Neural crest cell (in vitro differentiated cells): ENCODE measurements around the gene DYRK4. TPM values are rescaled to one million over a fixed set of nuclear protein-coding genes. Genes with fewer than 3 reads are reported as not detected.

Experiments
- DNase-seq: peaks from one replicate; pipeline ENCODE4 v3.0.0; 2021; ENCODE audit warnings: low read depth, mixed read lengths, low spot score
- H3K27ac Mint-ChIP-seq: one replicate; pipeline ENCODE4 v1.8.0; 2021; ENCODE audit warnings: mild to moderate bottlenecking, mixed read lengths; ENCODE audit not compliant: unreplicated experiment
- H3K27me3 Mint-ChIP-seq: 2 replicates; pipeline ENCODE4 v1.8.0; 2021; ENCODE audit warnings: low read depth, mild to moderate bottlenecking, mixed read lengths
- H3K36me3 Mint-ChIP-seq: 2 replicates; pipeline ENCODE4 v1.8.0; 2021; ENCODE audit warnings: low read depth, mild to moderate bottlenecking, mixed read lengths
- H3K4me1 Mint-ChIP-seq: 2 replicates; pipeline ENCODE4 v1.8.0; 2021; ENCODE audit warnings: mixed read lengths
- H3K4me3 Mint-ChIP-seq: one replicate; pipeline ENCODE4 v1.8.0; 2021; ENCODE audit warnings: mild to moderate bottlenecking, mixed read lengths
- H3K9me3 Mint-ChIP-seq: 2 replicates; pipeline ENCODE4 v1.8.0; 2021; ENCODE audit warnings: mixed read lengths
- CTCF ChIP-seq: fragments of 200-600 bp; sonication (generic); conservative IDR thresholded peaks from 2 replicates; pipeline ENCODE4 v1.5.0; 2021; ENCODE audit warnings: antibody characterized with exemption, mild to moderate bottlenecking
- total RNA-seq: library from RNA; stranded (reverse); gene quantifications from 2 replicates; pipeline ENCODE4 v1.2.1, GENCODE V29; 2021

The DYRK4 gene
- total RNA-seq, 1 donor from 2014 or later, result 44.9 TPM

- Mint-ChIP-seq H3K36me3 (no peaks in the 10 kb centered on the region), H3K27me3 (no peaks in the 10 kb centered on the region), H3K4me1 (peaks cover 22% of the 10 kb centered on the region), H3K4me3 (no peak overlapping the region), H3K9me3 (no peaks in the 10 kb centered on the region), H3K27ac (no peak overlapping the region)
- DNase-seq, result no peak
- TF ChIP-seq CTCF, result no peak
These were observed 18.3 kb downstream of the DYRK4 start for GRCh38 chr12:4580281-4580688.

- no peak for DNase-seq
- no peak overlapping the region for H3K27ac Mint-ChIP-seq
These were observed 22.3 kb downstream of the DYRK4 start for GRCh38 chr12:4584281-4584680.

GRCh38 chr12:4584896-4585295 lies 22.9 kb downstream of the DYRK4 start:
- no peak overlapping the region for H3K4me3 Mint-ChIP-seq
- peaks cover 2% of the 10 kb centered on the region for H3K36me3 Mint-ChIP-seq
- DNase-seq, result no peak
- TF ChIP-seq CTCF, result no peak
- H3K27me3 Mint-ChIP-seq, result no peaks in the 10 kb centered on the region
- no peak overlapping the region for H3K27ac Mint-ChIP-seq
- peaks cover 18% of the 10 kb centered on the region for H3K4me1 Mint-ChIP-seq
- H3K9me3 Mint-ChIP-seq, result peaks cover 5% of the 10 kb centered on the region

More at GRCh38 chr12:4584281-4584680, 22.3 kb downstream of the DYRK4 start:
- Mint-ChIP-seq H3K9me3 (peaks cover under 1% of the 10 kb centered on the region), H3K4me3 (no peak overlapping the region), H3K4me1 (peaks cover 24% of the 10 kb centered on the region), H3K27me3 (no peaks in the 10 kb centered on the region), H3K36me3 (no peaks in the 10 kb centered on the region)
- no peak for TF ChIP-seq CTCF

GRCh38 chr12:4586500-4586899 lies 24.5 kb downstream of the DYRK4 start:
- Mint-ChIP-seq H3K27me3 (no peaks in the 10 kb centered on the region), H3K4me3 (no peak overlapping the region), H3K4me1 (peaks cover 7% of the 10 kb centered on the region), H3K36me3 (peaks cover 2% of the 10 kb centered on the region), H3K9me3 (peaks cover 5% of the 10 kb centered on the region), H3K27ac (peak overlapping the region; percentile 20)
- DNase-seq, result no peak
- no peak for TF ChIP-seq CTCF

GRCh38 chr12:4587108-4587507 lies 25.1 kb downstream of the DYRK4 start:
- no peak for TF ChIP-seq CTCF
- H3K4me3 Mint-ChIP-seq, result no peak overlapping the region
- peaks cover 2% of the 10 kb centered on the region for H3K36me3 Mint-ChIP-seq
- no peaks in the 10 kb centered on the region for H3K27me3 Mint-ChIP-seq
- H3K9me3 Mint-ChIP-seq, result peaks cover 5% of the 10 kb centered on the region
- H3K4me1 Mint-ChIP-seq, result peaks cover 7% of the 10 kb centered on the region
- DNase-seq, result no peak
- no peak overlapping the region for H3K27ac Mint-ChIP-seq

- peaks cover 5% of the 10 kb centered on the region for H3K9me3 Mint-ChIP-seq
- H3K4me1 Mint-ChIP-seq, result peaks cover 14% of the 10 kb centered on the region
- peaks cover 2% of the 10 kb centered on the region for H3K36me3 Mint-ChIP-seq
- no peaks in the 10 kb centered on the region for H3K27me3 Mint-ChIP-seq
- H3K4me3 Mint-ChIP-seq, result no peak overlapping the region
- no peak overlapping the region for H3K27ac Mint-ChIP-seq
- no peak for DNase-seq
- TF ChIP-seq CTCF, result no peak
These were observed 26.9 kb downstream of the DYRK4 start for GRCh38 chr12:4588916-4589315.
